ENCODE results near the gene CHRNA10.

CHRNA10 gene

GRCh38 chr11:3671334-3672254 lies at the start of gene CHRNA10:
Gene CHRNA10, minus strand, starts transcription at chr11:3671384. Its CDS starts 72 bp downstream, at chr11:3671312.
- no peak for DNase-seq

GRCh38 chr11:3712274-3712673 lies 41.1 kb upstream of the CHRNA10 start:
- no peak for DNase-seq

GRCh38 chr11:3710485-3711259 lies 39.5 kb upstream of the CHRNA10 start:
- peak; percentile 14 for DNase-seq

- no peak for DNase-seq
Measured at GRCh38 chr11:3709977-3710376, 38.8 kb upstream of the CHRNA10 start.

GRCh38 chr11:3707176-3707575 lies 36.0 kb upstream of the CHRNA10 start:
- no peak for DNase-seq

- no peak for DNase-seq
Measured at GRCh38 chr11:3703383-3703782, 32.2 kb upstream of the CHRNA10 start.

- no peak for DNase-seq
Measured at GRCh38 chr11:3700910-3701309, 29.7 kb upstream of the CHRNA10 start.

- no peak for DNase-seq
Measured at GRCh38 chr11:3700410-3700809, 29.2 kb upstream of the CHRNA10 start.

GRCh38 chr11:3686751-3687150 lies 15.6 kb upstream of the CHRNA10 start:
- no peak for DNase-seq

GRCh38 chr11:3685923-3686322 lies 14.7 kb upstream of the CHRNA10 start:
- DNase-seq = no peak

- DNase-seq = no peak
Measured at GRCh38 chr11:3684819-3685172, 13.6 kb upstream of the CHRNA10 start.

- DNase-seq = no peak
Measured at GRCh38 chr11:3684129-3684818, 13.1 kb upstream of the CHRNA10 start.

- DNase-seq = no peak
Measured at GRCh38 chr11:3683039-3683438, 11.9 kb upstream of the CHRNA10 start.

GRCh38 chr11:3679077-3679476 lies 7.9 kb upstream of the CHRNA10 start:
- DNase-seq = no peak

- no peak for DNase-seq
Measured at GRCh38 chr11:3675971-3676370, 4.8 kb upstream of the CHRNA10 start.

GRCh38 chr11:3674189-3674588 lies 3.0 kb upstream of the CHRNA10 start:
- no peak for DNase-seq

GRCh38 chr11:3669742-3670183 lies 1.4 kb downstream of the CHRNA10 start:
- no peak for DNase-seq

- DNase-seq = no peak
Measured at GRCh38 chr11:3669128-3669527, 2.1 kb downstream of the CHRNA10 start.

GRCh38 chr11:3667149-3668035 lies 3.8 kb downstream of the CHRNA10 start:
- no peak for DNase-seq

GRCh38 chr11:3666023-3666530 lies 5.1 kb downstream of the CHRNA10 start:
- no peak for DNase-seq

- DNase-seq = peak; percentile 63
Measured at GRCh38 chr11:3665336-3666022, 5.7 kb downstream of the CHRNA10 start.

Measured in MV-4-11 (cell line).